Measurements from ENCODE around the gene SPRR1B.

DNA sequence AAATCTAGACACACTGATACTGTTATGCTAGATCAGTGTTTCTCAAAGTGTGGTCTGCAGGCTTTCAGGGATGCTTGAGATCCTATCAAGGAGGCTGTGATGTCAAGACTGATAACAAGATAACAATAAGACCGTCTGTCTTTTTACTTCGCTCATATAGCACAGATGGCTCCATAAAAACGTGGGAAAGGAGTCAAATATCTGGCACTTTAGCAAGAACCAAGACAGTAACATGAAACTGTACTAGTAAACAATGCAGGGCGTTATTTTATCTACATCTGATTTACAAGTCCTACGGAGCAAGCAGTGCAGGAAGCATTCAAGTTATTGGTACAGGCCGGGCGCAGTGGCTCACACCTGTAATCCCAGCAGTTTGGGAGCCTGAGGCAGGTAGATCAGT, 33.1 kb upstream of the SPRR1B start:
- TF ChIP-seq, protein P1, sequence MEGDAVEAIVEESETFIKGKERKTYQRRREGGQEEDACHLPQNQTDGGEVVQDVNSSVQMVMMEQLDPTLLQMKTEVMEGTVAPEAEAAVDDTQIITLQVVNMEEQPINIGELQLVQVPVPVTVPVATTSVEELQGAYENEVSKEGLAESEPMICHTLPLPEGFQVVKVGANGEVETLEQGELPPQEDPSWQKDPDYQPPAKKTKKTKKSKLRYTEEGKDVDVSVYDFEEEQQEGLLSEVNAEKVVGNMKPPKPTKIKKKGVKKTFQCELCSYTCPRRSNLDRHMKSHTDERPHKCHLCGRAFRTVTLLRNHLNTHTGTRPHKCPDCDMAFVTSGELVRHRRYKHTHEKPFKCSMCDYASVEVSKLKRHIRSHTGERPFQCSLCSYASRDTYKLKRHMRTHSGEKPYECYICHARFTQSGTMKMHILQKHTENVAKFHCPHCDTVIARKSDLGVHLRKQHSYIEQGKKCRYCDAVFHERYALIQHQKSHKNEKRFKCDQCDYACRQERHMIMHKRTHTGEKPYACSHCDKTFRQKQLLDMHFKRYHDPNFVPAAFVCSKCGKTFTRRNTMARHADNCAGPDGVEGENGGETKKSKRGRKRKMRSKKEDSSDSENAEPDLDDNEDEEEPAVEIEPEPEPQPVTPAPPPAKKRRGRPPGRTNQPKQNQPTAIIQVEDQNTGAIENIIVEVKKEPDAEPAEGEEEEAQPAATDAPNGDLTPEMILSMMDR (IDR thresholded peaks at IDR 0.05) = no peak
- TF ChIP-seq POLR2AphosphoS5 (IDR thresholded peaks at IDR 0.05; ENCODE audit: low read depth, low read length) = no peak
